Hepatic stellate cell (primary cell): ENCODE measurements around the gene HLA-DMA.

ENCODE experiments used
- DNase-seq: peaks from one replicate; pipeline ENCODE4 v3.0.0; 2011; ENCODE audit warnings: low spot score

HLA-DMA gene

GRCh38 chr6:32974541-32975308 lies 21.8 kb upstream of the HLA-DMA start:
- DNase-seq, result no peak

GRCh38 chr6:32974016-32974333 lies 21.1 kb upstream of the HLA-DMA start:
- peak; percentile 81 for DNase-seq

- DNase-seq, result no peak
Observed at GRCh38 chr6:32973144-32974015, 20.5 kb upstream of the HLA-DMA start.

- DNase-seq, result no peak
Observed at GRCh38 chr6:32972353-32973143, 19.7 kb upstream of the HLA-DMA start.

GRCh38 chr6:32971581-32972352 lies 18.9 kb upstream of the HLA-DMA start:
- peak; percentile 96 for DNase-seq

GRCh38 chr6:32971242-32971580 lies 18.3 kb upstream of the HLA-DMA start:
- no peak for DNase-seq

- peak; percentile 85 for DNase-seq
Observed at GRCh38 chr6:32970413-32971241, 17.7 kb upstream of the HLA-DMA start.

- peak; percentile 79 for DNase-seq
Observed at GRCh38 chr6:32969685-32970412, 17.0 kb upstream of the HLA-DMA start.

- peak; percentile 52 for DNase-seq
Observed at GRCh38 chr6:32968867-32969684, 16.2 kb upstream of the HLA-DMA start.

GRCh38 chr6:32968093-32968866 lies 15.4 kb upstream of the HLA-DMA start, which contains the start of gene BRD2:
Gene BRD2 (plus strand): TSS chr6:32968594. CDS start chr6:32972899, 4,305 bp downstream.
- peak; percentile 94 for DNase-seq

- DNase-seq, result no peak
Observed at GRCh38 chr6:32967151-32968091, 14.5 kb upstream of the HLA-DMA start.

- no peak for DNase-seq
Observed at GRCh38 chr6:32964776-32965175, 11.9 kb upstream of the HLA-DMA start.

GRCh38 chr6:32963866-32964265 lies 11.0 kb upstream of the HLA-DMA start:
- DNase-seq, result no peak

- no peak for DNase-seq
Observed at GRCh38 chr6:32962213-32962826, 9.4 kb upstream of the HLA-DMA start.

GRCh38 chr6:32960563-32960962 lies 7.7 kb upstream of the HLA-DMA start:
- no peak for DNase-seq

GRCh38 chr6:32956176-32956575 lies 3.3 kb upstream of the HLA-DMA start:
- no peak for DNase-seq
